IMR-90 (cell line): ENCODE measurements around the gene SPTLC1. TPM values are rescaled to one million over a fixed set of nuclear protein-coding genes. Genes with fewer than 3 reads are reported as not detected.

Source experiments
- ATAC-seq: fragments of 200-7000 bp; cut with Tn5 transposase; 2 replicates; pipeline ENCODE4 v1.9.1; 2020; ENCODE audit warnings: low read depth, mild to moderate bottlenecking, moderate library complexity
- BruUV-seq: library from RNA; stranded (reverse); fragments of 400-500 nt; replicated peaks from 2 replicates; lab custom pipeline; 2021; lab: Mats Ljungman, UMichigan
- CTCF ChIA-PET: fragments of 300-600 bp; formaldehyde crosslinking; extraction: SDS; loops from one replicate; lab custom pipeline; 2021; ENCODE audit warnings: antibody characterized with exemption; lab: Yijun Ruan, JAX
- POLR2A ChIA-PET: fragments of 300-600 bp; sonication (Branson Sonifier 250); formaldehyde crosslinking; loops from one replicate; lab custom pipeline; 2022; ENCODE audit warnings: antibody characterized with exemption; ENCODE audit not compliant: unreplicated experiment; lab: Charles Lee
- DNase-seq: peaks from one replicate; pipeline ENCODE4 v3.0.0; 2013
- H2AFZ ChIP-seq: replicated peaks from 2 replicates; pipeline ENCODE3; 2013; ENCODE audit warnings: low read length, mild to moderate bottlenecking; ENCODE audit not compliant: poor library complexity
- H2AK5ac ChIP-seq: 2 replicates; pipeline ENCODE4 v1.6.1; 2013; ENCODE audit warnings: low read depth, low read length, inconsistent platforms
- H2AK9ac ChIP-seq: replicated peaks from 2 replicates; pipeline ENCODE3; 2013; ENCODE audit warnings: mild to moderate bottlenecking, low read depth, low read length, moderate library complexity; ENCODE audit not compliant: poor library complexity
- H2BK120ac ChIP-seq: 2 replicates; pipeline ENCODE4 v1.6.1; 2013; ENCODE audit warnings: low read depth, low read length, inconsistent platforms
- H2BK15ac ChIP-seq: 3 replicates; pipeline ENCODE4 v1.6.1; 2013; ENCODE audit warnings: low read depth, low read length, inconsistent platforms
- H2BK20ac ChIP-seq: 2 replicates; pipeline ENCODE4 v1.6.1; 2013; ENCODE audit warnings: low read depth, mild to moderate bottlenecking, inconsistent platforms, low read length, moderate library complexity
- H2BK5ac ChIP-seq: 2 replicates; pipeline ENCODE4 v1.6.1; 2013; ENCODE audit warnings: mild to moderate bottlenecking, low read depth, low read length, inconsistent platforms; ENCODE audit not compliant: poor library complexity, severe bottlenecking
- H3K14ac ChIP-seq: replicated peaks from 2 replicates; pipeline ENCODE4 v1.6.1; 2013; ENCODE audit warnings: low read depth, low read length, inconsistent platforms
- H3K18ac ChIP-seq: 2 replicates; pipeline ENCODE4 v1.6.1; 2013; ENCODE audit warnings: low read depth, low read length, control low read depth
- H3K23ac ChIP-seq: 2 replicates; pipeline ENCODE4 v1.6.1; 2013; ENCODE audit warnings: low read depth, low read length, inconsistent platforms
- H3K27ac ChIP-seq: 2 replicates; pipeline ENCODE4 v1.5.1; 2013; ENCODE audit warnings: mild to moderate bottlenecking, control low read depth, low read length; ENCODE audit not compliant: insufficient read depth
- H3K27me3 ChIP-seq: 2 replicates; pipeline ENCODE4 v1.6.1; 2013; ENCODE audit warnings: low read length; ENCODE audit not compliant: control insufficient read depth, insufficient read depth
- H3K36me3 ChIP-seq: 2 replicates; pipeline ENCODE4 v1.6.1; 2013; ENCODE audit warnings: low read length, mixed read lengths; ENCODE audit not compliant: control insufficient read depth, insufficient read depth
- H3K4ac ChIP-seq: 2 replicates; pipeline ENCODE4 v1.6.1; 2013; ENCODE audit warnings: low read depth, low read length, inconsistent platforms
- H3K4me1 ChIP-seq: 2 replicates; pipeline ENCODE4 v1.6.1; 2013; ENCODE audit warnings: low read length, mixed read lengths; ENCODE audit not compliant: control insufficient read depth, insufficient read depth
- H3K4me2 ChIP-seq: 2 replicates; pipeline ENCODE4 v1.6.1; 2013; ENCODE audit warnings: low read depth, mild to moderate bottlenecking, control low read depth, low read length, moderate library complexity
- H3K4me3 ChIP-seq: 2 replicates; pipeline ENCODE4 v1.5.1; 2013; ENCODE audit warnings: low read depth, mild to moderate bottlenecking, control low read depth, low read length, moderate library complexity; ENCODE audit not compliant: insufficient read depth
- H3K56ac ChIP-seq: 2 replicates; pipeline ENCODE4 v1.6.1; 2013; ENCODE audit warnings: low read length, inconsistent platforms; ENCODE audit not compliant: insufficient read depth; ENCODE audit errors: extremely low read depth
- H3K79me1 ChIP-seq, 2 experiments: 2 replicates each; pipeline ENCODE4 v1.6.1; 2013; ENCODE audit warnings: low read length in 2 of 2, inconsistent platforms in 1 of 2, low read depth in 1 of 2
- H3K9ac ChIP-seq: 2 replicates; pipeline ENCODE4 v1.6.1; 2013; ENCODE audit warnings: low read depth, low read length, control low read depth
- H3K9me1 ChIP-seq: 2 replicates; pipeline ENCODE4 v1.6.1; 2013; ENCODE audit warnings: low read length, inconsistent platforms; ENCODE audit not compliant: insufficient read depth
- H3K9me3 ChIP-seq: 2 replicates; pipeline ENCODE4 v1.6.1; 2013; ENCODE audit warnings: low read length; ENCODE audit not compliant: control insufficient read depth, insufficient read depth
- H4K20me1 ChIP-seq: 2 replicates; pipeline ENCODE4 v1.6.1; 2013; ENCODE audit warnings: low read length, inconsistent platforms; ENCODE audit not compliant: insufficient read depth
- H4K5ac ChIP-seq: 2 replicates; pipeline ENCODE4 v1.6.1; 2013; ENCODE audit warnings: mild to moderate bottlenecking, low read depth, low read length, control low read depth
- H4K8ac ChIP-seq, 2 experiments: 2 replicates each; pipeline ENCODE4 v1.6.1; 2013; ENCODE audit warnings: low read depth in 2 of 2, low read length in 2 of 2, control low read depth in 1 of 2, inconsistent platforms in 1 of 2
- H4K91ac ChIP-seq: 2 replicates; pipeline ENCODE4 v1.6.1; 2013; ENCODE audit warnings: low read depth, low read length, inconsistent platforms; ENCODE audit not compliant: insufficient read depth
- BHLHE40 ChIP-seq: fragments of 150-350 bp; IDR thresholded peaks from 2 replicates; pipeline ENCODE4 v1.6.1; 2016; ENCODE audit warnings: mild to moderate bottlenecking, low read depth, low read length
- CEBPB ChIP-seq: IDR thresholded peaks from 2 replicates; pipeline ENCODE4 v1.6.1; 2012; ENCODE audit warnings: low read depth, low read length, improper control_type of control experiment
- CHD1 ChIP-seq: IDR thresholded peaks from 2 replicates; pipeline ENCODE4 v1.6.1; 2012; ENCODE audit warnings: low read depth, low read length, improper control_type of control experiment
- FOS ChIP-seq: fragments of 150-350 bp; IDR thresholded peaks from 2 replicates; pipeline ENCODE4 v1.6.1; 2016; ENCODE audit warnings: low read depth, low read length
- MAFK ChIP-seq: IDR thresholded peaks from 2 replicates; pipeline ENCODE4 v1.6.1; 2012; ENCODE audit warnings: low read depth, low read length, improper control_type of control experiment
- MXI1 ChIP-seq: IDR thresholded peaks from 2 replicates; pipeline ENCODE4 v1.6.1; 2012; ENCODE audit warnings: low read depth, mild to moderate bottlenecking, low read length, moderate library complexity, borderline replicate concordance
- NFE2L2 ChIP-seq: fragments of 150-350 bp; IDR thresholded peaks from 2 replicates; pipeline ENCODE4 v1.6.1; 2016; ENCODE audit warnings: low read depth, mild to moderate bottlenecking, low read length
- POLR2A ChIP-seq: IDR thresholded peaks from 2 replicates; pipeline ENCODE4 v1.6.1; 2012; ENCODE audit warnings: mild to moderate bottlenecking, low read depth, low read length
- RCOR1 ChIP-seq: IDR thresholded peaks from 2 replicates; pipeline ENCODE4 v1.6.1; 2012; ENCODE audit warnings: mild to moderate bottlenecking, low read length, improper control_type of control experiment; ENCODE audit not compliant: insufficient replicate concordance
- RFX5 ChIP-seq: IDR thresholded peaks from 2 replicates; pipeline ENCODE4 v1.8.0; 2012; ENCODE audit warnings: low read depth, mild to moderate bottlenecking, low read length, moderate library complexity
- SMC3 ChIP-seq: fragments of 150-350 bp; IDR thresholded peaks from 2 replicates; pipeline ENCODE4 v1.6.1; 2016; ENCODE audit warnings: low read depth, mild to moderate bottlenecking, antibody characterized with exemption, low read length, moderate library complexity
- dilution Hi-C: fragments of 300-500 bp; cut with HindIII; formaldehyde crosslinking; loops from one replicate; pipeline ENCODE4 v1.14.3; 2018; ENCODE audit warnings: low sequenced_read_pairs; ENCODE audit not compliant: unreplicated experiment
- in situ Hi-C: fragments of 300-500 bp; cut with MboI; formaldehyde crosslinking; loops from 3 replicates; pipeline ENCODE4 v1.14.3; 2019; ENCODE audit warnings: low sequenced_read_pairs, inconsistent platforms, mixed read lengths
- intact Hi-C: fragments of 100-400 bp; cut with micrococcal nuclease; formaldehyde crosslinking; loops from 2 replicates; pipeline ENCODE4 v1.10.0; 2022
- polyA plus RNA-seq, 3 experiments: library from polyadenylated mRNA; depleted of rRNA; stranded (reverse); fragments of >200 nt; gene quantifications; 2 replicates each; pipeline ENCODE4 v1.2.3, GENCODE V29; 2012; ENCODE audit warnings: low replicate concordance in 1 of 3
- total RNA-seq: library from RNA; depleted of rRNA; stranded (reverse); fragments of >200 nt; gene quantifications from 2 replicates; pipeline ENCODE4 v1.2.3, GENCODE V29; 2012
- TF ChIP-seq, protein P1 (sequence below): fragments of 150-350 bp; IDR thresholded peaks from 2 replicates; pipeline ENCODE4 v1.6.1; 2017; ENCODE audit warnings: mild to moderate bottlenecking, antibody characterized with exemption, low read length, low read depth
- TF ChIP-seq, protein P2 (sequence below): conservative IDR thresholded peaks from 2 replicates; pipeline ENCODE4 v1.5.1; 2012; ENCODE audit warnings: mild to moderate bottlenecking, low read depth, low read length, improper control_type of control experiment
- TF ChIP-seq, protein P3 (sequence below): fragments of 150-350 bp; IDR thresholded peaks from 2 replicates; pipeline ENCODE4 v1.6.1; 2016; ENCODE audit warnings: low read depth, mild to moderate bottlenecking, low read length, moderate library complexity, borderline replicate concordance

Gene SPTLC1
- total and polyA plus RNA-seq, 2 of the 4 experiments (the other 2 are of a cell fraction), result 65.7 to 92.7 TPM

DNA sequence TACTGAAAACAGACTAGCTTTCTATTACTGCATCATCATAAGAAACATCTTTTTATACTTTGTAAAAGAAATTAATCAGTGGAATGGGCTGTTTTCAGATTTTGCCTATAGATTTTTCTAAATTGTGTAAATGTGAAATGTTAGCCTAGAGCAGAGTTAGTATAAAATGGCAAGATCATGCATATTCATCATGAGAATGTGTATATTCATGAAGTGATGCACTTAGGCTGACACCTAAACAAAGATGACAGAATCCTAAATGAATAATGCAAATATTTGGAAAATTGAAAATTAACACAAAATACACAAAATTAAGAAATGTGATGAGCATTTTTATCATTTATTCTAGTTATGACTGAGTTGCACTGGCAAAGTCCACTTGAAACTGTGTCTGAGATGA lies 57.2 kb downstream of the SPTLC1 start:
- no peak for DNase-seq
- ChIA-PET CTCF (no interaction called here), POLR2A (no interaction called here)
- Histone ChIP-seq H3K9me3 (peaks cover 6% of the 10 kb centered on the region; the same call in 1 of the 2 replicates), H2AFZ (no peak overlapping the region), H3K9me1 (no peaks in the 10 kb centered on the region), H4K8ac (no peak overlapping the region), H2BK20ac (no peak overlapping the region), H3K36me3 (peaks cover 19% of the 10 kb centered on the region), H4K91ac (no peak overlapping the region), H2BK120ac (no peak overlapping the region), H2AK9ac (no peak overlapping the region), H3K9ac (no peak overlapping the region), H2BK5ac (no peak overlapping the region), H3K4me2 (no peak overlapping the region), H4K20me1 (0 out of 2 replicates have a peak, but pooled peaks cover 3% of the 10 kb centered on the region), H3K56ac (no peak overlapping the region), H2AK5ac (no peak overlapping the region), H4K5ac (no peak overlapping the region), H3K23ac (no peak overlapping the region), H3K27ac (no peak overlapping the region), H3K4me1 (no peaks in the 10 kb centered on the region), H3K27me3 (no peaks in the 10 kb centered on the region), H3K18ac (no peak overlapping the region), H3K14ac (no peak overlapping the region), H3K4me3 (no peak overlapping the region), H2BK15ac (no peak overlapping the region), H3K79me1 (peaks cover 14 to 23% of the 10 kb centered on the region in 2 experiments), H3K4ac (no peak overlapping the region)
- intact Hi-C loops, result no loop called here
- dilution Hi-C loops, result no loop called here
- ATAC-seq, result no peak
- TF ChIP-seq, protein P1, sequence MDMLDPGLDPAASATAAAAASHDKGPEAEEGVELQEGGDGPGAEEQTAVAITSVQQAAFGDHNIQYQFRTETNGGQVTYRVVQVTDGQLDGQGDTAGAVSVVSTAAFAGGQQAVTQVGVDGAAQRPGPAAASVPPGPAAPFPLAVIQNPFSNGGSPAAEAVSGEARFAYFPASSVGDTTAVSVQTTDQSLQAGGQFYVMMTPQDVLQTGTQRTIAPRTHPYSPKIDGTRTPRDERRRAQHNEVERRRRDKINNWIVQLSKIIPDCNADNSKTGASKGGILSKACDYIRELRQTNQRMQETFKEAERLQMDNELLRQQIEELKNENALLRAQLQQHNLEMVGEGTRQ, result no peak
- no peak for TF ChIP-seq MXI1
- TF ChIP-seq, protein P2, sequence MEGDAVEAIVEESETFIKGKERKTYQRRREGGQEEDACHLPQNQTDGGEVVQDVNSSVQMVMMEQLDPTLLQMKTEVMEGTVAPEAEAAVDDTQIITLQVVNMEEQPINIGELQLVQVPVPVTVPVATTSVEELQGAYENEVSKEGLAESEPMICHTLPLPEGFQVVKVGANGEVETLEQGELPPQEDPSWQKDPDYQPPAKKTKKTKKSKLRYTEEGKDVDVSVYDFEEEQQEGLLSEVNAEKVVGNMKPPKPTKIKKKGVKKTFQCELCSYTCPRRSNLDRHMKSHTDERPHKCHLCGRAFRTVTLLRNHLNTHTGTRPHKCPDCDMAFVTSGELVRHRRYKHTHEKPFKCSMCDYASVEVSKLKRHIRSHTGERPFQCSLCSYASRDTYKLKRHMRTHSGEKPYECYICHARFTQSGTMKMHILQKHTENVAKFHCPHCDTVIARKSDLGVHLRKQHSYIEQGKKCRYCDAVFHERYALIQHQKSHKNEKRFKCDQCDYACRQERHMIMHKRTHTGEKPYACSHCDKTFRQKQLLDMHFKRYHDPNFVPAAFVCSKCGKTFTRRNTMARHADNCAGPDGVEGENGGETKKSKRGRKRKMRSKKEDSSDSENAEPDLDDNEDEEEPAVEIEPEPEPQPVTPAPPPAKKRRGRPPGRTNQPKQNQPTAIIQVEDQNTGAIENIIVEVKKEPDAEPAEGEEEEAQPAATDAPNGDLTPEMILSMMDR, result no peak
- TF ChIP-seq, protein P3, sequence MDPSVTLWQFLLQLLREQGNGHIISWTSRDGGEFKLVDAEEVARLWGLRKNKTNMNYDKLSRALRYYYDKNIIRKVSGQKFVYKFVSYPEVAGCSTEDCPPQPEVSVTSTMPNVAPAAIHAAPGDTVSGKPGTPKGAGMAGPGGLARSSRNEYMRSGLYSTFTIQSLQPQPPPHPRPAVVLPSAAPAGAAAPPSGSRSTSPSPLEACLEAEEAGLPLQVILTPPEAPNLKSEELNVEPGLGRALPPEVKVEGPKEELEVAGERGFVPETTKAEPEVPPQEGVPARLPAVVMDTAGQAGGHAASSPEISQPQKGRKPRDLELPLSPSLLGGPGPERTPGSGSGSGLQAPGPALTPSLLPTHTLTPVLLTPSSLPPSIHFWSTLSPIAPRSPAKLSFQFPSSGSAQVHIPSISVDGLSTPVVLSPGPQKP, result no peak
- no peak for TF ChIP-seq NFE2L2
- TF ChIP-seq RCOR1, result no peak
- TF ChIP-seq CHD1, result no peak
- TF ChIP-seq POLR2A, result no peak
- TF ChIP-seq FOS, result no peak
- no peak for TF ChIP-seq BHLHE40
- TF ChIP-seq MAFK, result no peak
- TF ChIP-seq RFX5, result no peak
- no peak for TF ChIP-seq SMC3
- no peak for TF ChIP-seq CEBPB
- in situ Hi-C loops, result no loop called here
- BruUV-seq, result no TSS peak
